ENCODE data around the gene HPCAL1. TPM values are rescaled to one million over a fixed set of nuclear protein-coding genes. Genes with fewer than 3 reads are reported as not detected.

The HPCAL1 gene
- total and polyA plus RNA-seq, 2 of the 4 experiments (the other 2 are of a cell fraction): 8.2 to 33.7 TPM

DNA sequence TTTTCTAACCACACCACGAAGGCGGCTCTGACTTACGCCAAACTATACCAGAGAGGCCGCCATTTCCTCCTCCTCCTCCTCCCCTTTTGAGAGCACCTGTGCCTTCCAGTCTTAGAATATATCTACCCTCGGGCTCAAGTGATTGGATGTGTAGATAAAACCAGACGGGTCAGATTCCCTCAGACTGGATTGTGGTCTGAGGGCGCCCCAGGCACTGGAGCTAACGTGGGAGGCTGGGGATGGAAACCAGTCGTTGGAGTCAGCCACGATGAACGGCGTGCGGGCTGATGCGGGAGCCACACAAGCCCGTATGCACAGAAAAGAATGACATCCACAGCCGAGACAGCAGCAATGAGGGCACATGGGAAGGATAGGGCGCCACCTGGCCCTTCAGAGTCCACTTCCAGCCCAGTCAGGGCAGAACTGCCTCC, 157.7 kb downstream of the HPCAL1 start:
- in situ Hi-C loops (cut with MboI; ENCODE audit: low sequenced_read_pairs): no loop called here

More for the DNA sequence above, 157.7 kb downstream of the HPCAL1 start:
- no peak overlapping the region for H2BK20ac ChIP-seq (ENCODE audit: low read depth, low read length)
- dilution Hi-C loops (cut with HindIII; ENCODE audit: low sequenced_read_pairs, unreplicated experiment) (no loop called here), intact Hi-C loops (cut with micrococcal nuclease) (no loop called here)
- H3K23ac ChIP-seq (ENCODE audit: low read depth, low read length): no peak overlapping the region
- no peak overlapping the region for H3K27ac ChIP-seq (ENCODE audit: insufficient read depth, low read length)
- no peaks in the 10 kb centered on the region for H3K79me1 ChIP-seq (ENCODE audit: low read depth in 1 of 2, low read length in 2 of 2)
- H2AFZ ChIP-seq (replicated peaks; ENCODE audit: low read length, poor library complexity): no peak overlapping the region
- CTCF ChIA-PET: interaction anchor here (1.3 to 1.6 kb wide), 2 partner anchors 8 to 10 kb away, joined by 4 to 5 read pairs; no protein-coding TSS in a partner anchor
- H4K8ac ChIP-seq (ENCODE audit: low read depth in 2 of 2, low read length in 2 of 2): no peak overlapping the region
- no peak overlapping the region for H3K4ac ChIP-seq (ENCODE audit: low read depth, low read length)
- no peak overlapping the region for H3K9ac ChIP-seq (ENCODE audit: low read depth, low read length)
- no peaks in the 10 kb centered on the region for H4K20me1 ChIP-seq (ENCODE audit: insufficient read depth, low read length)
- H2AK5ac ChIP-seq (ENCODE audit: low read depth, low read length): no peak overlapping the region
- ATAC-seq (ENCODE audit: low read depth) (no peak), DNase-seq (no peak)
- H4K91ac ChIP-seq (ENCODE audit: insufficient read depth, low read depth, low read length): no peak overlapping the region
- H3K9me3 ChIP-seq (ENCODE audit: control insufficient read depth, insufficient read depth, low read length): no peaks in the 10 kb centered on the region
- H3K4me3 ChIP-seq (ENCODE audit: insufficient read depth, low read depth, low read length): no peak overlapping the region
- peaks cover 23% of the 10 kb centered on the region for H3K27me3 ChIP-seq (ENCODE audit: control insufficient read depth, insufficient read depth, low read length)
- H2BK120ac ChIP-seq (ENCODE audit: low read depth, low read length): no peak overlapping the region
- no peaks in the 10 kb centered on the region for H3K9me1 ChIP-seq (ENCODE audit: insufficient read depth, low read length)
- BruUV-seq (replicated peaks): no TSS peak
- no peak overlapping the region for H2AK9ac ChIP-seq (replicated peaks; ENCODE audit: low read depth, low read length, poor library complexity)
- no peak overlapping the region for H3K56ac ChIP-seq (ENCODE audit: extremely low read depth, insufficient read depth, low read length)
- no peak overlapping the region for H3K18ac ChIP-seq (ENCODE audit: low read depth, low read length)
- no peak overlapping the region for H3K14ac ChIP-seq (replicated peaks; ENCODE audit: low read depth, low read length)
- H4K5ac ChIP-seq (ENCODE audit: low read depth, low read length): no peak overlapping the region
- no peaks in the 10 kb centered on the region for H3K36me3 ChIP-seq (ENCODE audit: control insufficient read depth, insufficient read depth, low read length)
- no peak overlapping the region for H2BK15ac ChIP-seq (ENCODE audit: low read depth, low read length)
- WGBS, 2 experiments (ENCODE audit: extremely low coverage in 2 of 2, insufficient read length in 1 of 2): 55% methylated on average over 2 of the region's 17 CpGs; no CpG with 5 or more reads in 1 of the 2 experiments
- no peak overlapping the region for H3K4me2 ChIP-seq (ENCODE audit: low read depth, low read length)
- peaks cover 2% of the 10 kb centered on the region for H3K4me1 ChIP-seq (ENCODE audit: control insufficient read depth, insufficient read depth, low read length)
- POLR2A ChIA-PET (ENCODE audit: unreplicated experiment): no interaction called here
- TF ChIP-seq CHD1 (IDR thresholded peaks at IDR 0.05; ENCODE audit: low read depth, low read length) (no peak), RCOR1 (IDR thresholded peaks at IDR 0.05; ENCODE audit: insufficient replicate concordance, low read length) (no peak), FOS (IDR thresholded peaks at IDR 0.05; ENCODE audit: low read depth, low read length) (no peak), BHLHE40 (IDR thresholded peaks at IDR 0.05; ENCODE audit: low read depth, low read length) (no peak), MAFK (IDR thresholded peaks at IDR 0.05; ENCODE audit: low read depth, low read length) (no peak), CEBPB (IDR thresholded peaks at IDR 0.05; ENCODE audit: low read depth, low read length) (no peak), POLR2A (IDR thresholded peaks at IDR 0.05; ENCODE audit: low read depth, low read length) (no peak), SMC3 (IDR thresholded peaks at IDR 0.05; ENCODE audit: low read depth, low read length) (no peak), MXI1 (IDR thresholded peaks at IDR 0.05; ENCODE audit: borderline replicate concordance, low read depth, low read length) (no peak)
- TF ChIP-seq, protein P1, sequence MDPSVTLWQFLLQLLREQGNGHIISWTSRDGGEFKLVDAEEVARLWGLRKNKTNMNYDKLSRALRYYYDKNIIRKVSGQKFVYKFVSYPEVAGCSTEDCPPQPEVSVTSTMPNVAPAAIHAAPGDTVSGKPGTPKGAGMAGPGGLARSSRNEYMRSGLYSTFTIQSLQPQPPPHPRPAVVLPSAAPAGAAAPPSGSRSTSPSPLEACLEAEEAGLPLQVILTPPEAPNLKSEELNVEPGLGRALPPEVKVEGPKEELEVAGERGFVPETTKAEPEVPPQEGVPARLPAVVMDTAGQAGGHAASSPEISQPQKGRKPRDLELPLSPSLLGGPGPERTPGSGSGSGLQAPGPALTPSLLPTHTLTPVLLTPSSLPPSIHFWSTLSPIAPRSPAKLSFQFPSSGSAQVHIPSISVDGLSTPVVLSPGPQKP (IDR thresholded peaks at IDR 0.05; ENCODE audit: borderline replicate concordance, low read depth, low read length): no peak
- TF ChIP-seq, protein P2, sequence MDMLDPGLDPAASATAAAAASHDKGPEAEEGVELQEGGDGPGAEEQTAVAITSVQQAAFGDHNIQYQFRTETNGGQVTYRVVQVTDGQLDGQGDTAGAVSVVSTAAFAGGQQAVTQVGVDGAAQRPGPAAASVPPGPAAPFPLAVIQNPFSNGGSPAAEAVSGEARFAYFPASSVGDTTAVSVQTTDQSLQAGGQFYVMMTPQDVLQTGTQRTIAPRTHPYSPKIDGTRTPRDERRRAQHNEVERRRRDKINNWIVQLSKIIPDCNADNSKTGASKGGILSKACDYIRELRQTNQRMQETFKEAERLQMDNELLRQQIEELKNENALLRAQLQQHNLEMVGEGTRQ (IDR thresholded peaks at IDR 0.05; ENCODE audit: low read depth, low read length): no peak
- H2BK5ac ChIP-seq (ENCODE audit: low read depth, low read length, poor library complexity, severe bottlenecking): no peak overlapping the region
